Panc1 (cell line): ENCODE measurements around the gene TAS2R1. TPM values are rescaled to one million over a fixed set of nuclear protein-coding genes. Genes with fewer than 3 reads are reported as not detected.

Experiments
- ATAC-seq: fragments of 200-7000 bp; cut with Tn5 transposase; 2 replicates; pipeline ENCODE4 v1.9.1; 2020; ENCODE audit warnings: mild to moderate bottlenecking, moderate library complexity
- BruUV-seq: library from RNA; stranded (reverse); fragments of 400-500 nt; replicated peaks from 2 replicates; lab custom pipeline; 2021; lab: Mats Ljungman, UMichigan
- CTCF ChIA-PET: fragments of 300-600 bp; sonication (Branson Sonifier 250); formaldehyde crosslinking; loops from one replicate; lab custom pipeline; 2022; ENCODE audit warnings: antibody characterized with exemption; lab: Charles Lee
- POLR2A ChIA-PET: fragments of 300-600 bp; sonication (Branson Sonifier 250); formaldehyde crosslinking; loops from one replicate; lab custom pipeline; 2022; ENCODE audit warnings: antibody characterized with exemption; lab: Charles Lee
- DNase-seq: peaks from one replicate; pipeline ENCODE4 v3.0.0-alpha.2; 2010; ENCODE audit warnings: low read depth, low spot score
- H3K27ac ChIP-seq: 2 replicates; pipeline ENCODE4 v1.5.1; 2011; ENCODE audit warnings: mild to moderate bottlenecking, low read length, inconsistent platforms
- H3K27me3 ChIP-seq: fragments of 200-500 bp; sonication (Bioruptor generic); 2 replicates; pipeline ENCODE4 v1.6.0; 2014; ENCODE audit warnings: low read length, inconsistent platforms; ENCODE audit not compliant: control insufficient read depth, insufficient read depth
- H3K36me3 ChIP-seq: fragments of 200-500 bp; sonication (Bioruptor generic); 2 replicates; pipeline ENCODE4 v1.5.1; 2014; ENCODE audit warnings: inconsistent platforms, mild to moderate bottlenecking, low read length, moderate library complexity; ENCODE audit not compliant: control insufficient read depth, insufficient read depth
- H3K4me1 ChIP-seq: 2 replicates; pipeline ENCODE4 v1.5.1; 2011; ENCODE audit warnings: inconsistent platforms, mild to moderate bottlenecking, low read length, moderate library complexity; ENCODE audit not compliant: control insufficient read depth, insufficient read depth
- H3K4me3 ChIP-seq, 2 experiments: 2 replicates each; pipeline ENCODE4 v1.5.1; 2011 to 2012; ENCODE audit warnings: low read depth in 2 of 2, low read length in 2 of 2, mild to moderate bottlenecking in 2 of 2, inconsistent platforms in 1 of 2, moderate library complexity in 1 of 2
- H3K9me3 ChIP-seq: fragments of 200-500 bp; sonication (Bioruptor generic); 2 replicates; pipeline ENCODE4 v1.5.1; 2014; ENCODE audit warnings: low read depth, mild to moderate bottlenecking, inconsistent platforms, low read length, moderate library complexity; ENCODE audit not compliant: control insufficient read depth, insufficient read depth
- CTCF ChIP-seq: fragments of 450-650 bp; IDR thresholded peaks from 2 replicates; pipeline ENCODE4 v1.5.1; 2017; ENCODE audit warnings: mild to moderate bottlenecking
- POLR2AphosphoS5 ChIP-seq: IDR thresholded peaks from 2 replicates; pipeline ENCODE4 v1.6.1; 2012; ENCODE audit warnings: mild to moderate bottlenecking, low read depth, low read length, moderate library complexity
- SIN3A ChIP-seq: IDR thresholded peaks from 2 replicates; pipeline ENCODE4 v1.6.1; 2012; ENCODE audit warnings: low read depth, mild to moderate bottlenecking, low read length, moderate library complexity, borderline replicate concordance; ENCODE audit not compliant: insufficient read depth
- TCF7L2 ChIP-seq: IDR thresholded peaks from 2 replicates; pipeline ENCODE4 v1.6.1; 2011; ENCODE audit warnings: mild to moderate bottlenecking, low read depth, low read length, inconsistent platforms
- in situ Hi-C: cut with HindIII; loops from 2 replicates; pipeline ENCODE4 v1.10.0; 2016; ENCODE audit warnings: low sequenced_read_pairs, low pct_unique_long_range_greater_than_20kb
- intact Hi-C: fragments of 100-400 bp; cut with micrococcal nuclease; formaldehyde crosslinking; loops from one replicate; pipeline ENCODE4 v1.10.0; 2022; ENCODE audit not compliant: unreplicated experiment
- total RNA-seq: library from RNA; stranded (reverse); gene quantifications from one replicate; pipeline ENCODE4 v1.2.1, GENCODE V29; 2021; ENCODE audit not compliant: unreplicated experiment
- TF ChIP-seq, protein P1 (sequence below), 2 experiments: IDR thresholded peaks; 2 replicates each; pipeline ENCODE4 v1.6.1; 2011 to 2012; ENCODE audit warnings: low read depth in 2 of 2, control low read depth in 1 of 2, low read length in 1 of 2, mild to moderate bottlenecking in 1 of 2, moderate library complexity in 1 of 2; ENCODE audit not compliant: insufficient read depth in 1 of 2

TAS2R1 gene
- total RNA-seq, 1 experiment from 2014 or later = not detected

- H3K9me3 ChIP-seq = no peaks in the 10 kb centered on the region
- H3K27ac ChIP-seq = no peak overlapping the region
- no peak overlapping the region for H3K4me3 ChIP-seq
- in situ Hi-C loops = no loop called here
- H3K4me1 ChIP-seq = no peaks in the 10 kb centered on the region
- intact Hi-C loops = no loop called here
- POLR2A ChIA-PET = no interaction called here
- ATAC-seq (no peak), DNase-seq (no peak)
- H3K27me3 ChIP-seq = no peaks in the 10 kb centered on the region
- no peak for TF ChIP-seq CTCF
- no peak for TF ChIP-seq SIN3A
- no peak for TF ChIP-seq POLR2AphosphoS5
- TF ChIP-seq, protein P1, sequence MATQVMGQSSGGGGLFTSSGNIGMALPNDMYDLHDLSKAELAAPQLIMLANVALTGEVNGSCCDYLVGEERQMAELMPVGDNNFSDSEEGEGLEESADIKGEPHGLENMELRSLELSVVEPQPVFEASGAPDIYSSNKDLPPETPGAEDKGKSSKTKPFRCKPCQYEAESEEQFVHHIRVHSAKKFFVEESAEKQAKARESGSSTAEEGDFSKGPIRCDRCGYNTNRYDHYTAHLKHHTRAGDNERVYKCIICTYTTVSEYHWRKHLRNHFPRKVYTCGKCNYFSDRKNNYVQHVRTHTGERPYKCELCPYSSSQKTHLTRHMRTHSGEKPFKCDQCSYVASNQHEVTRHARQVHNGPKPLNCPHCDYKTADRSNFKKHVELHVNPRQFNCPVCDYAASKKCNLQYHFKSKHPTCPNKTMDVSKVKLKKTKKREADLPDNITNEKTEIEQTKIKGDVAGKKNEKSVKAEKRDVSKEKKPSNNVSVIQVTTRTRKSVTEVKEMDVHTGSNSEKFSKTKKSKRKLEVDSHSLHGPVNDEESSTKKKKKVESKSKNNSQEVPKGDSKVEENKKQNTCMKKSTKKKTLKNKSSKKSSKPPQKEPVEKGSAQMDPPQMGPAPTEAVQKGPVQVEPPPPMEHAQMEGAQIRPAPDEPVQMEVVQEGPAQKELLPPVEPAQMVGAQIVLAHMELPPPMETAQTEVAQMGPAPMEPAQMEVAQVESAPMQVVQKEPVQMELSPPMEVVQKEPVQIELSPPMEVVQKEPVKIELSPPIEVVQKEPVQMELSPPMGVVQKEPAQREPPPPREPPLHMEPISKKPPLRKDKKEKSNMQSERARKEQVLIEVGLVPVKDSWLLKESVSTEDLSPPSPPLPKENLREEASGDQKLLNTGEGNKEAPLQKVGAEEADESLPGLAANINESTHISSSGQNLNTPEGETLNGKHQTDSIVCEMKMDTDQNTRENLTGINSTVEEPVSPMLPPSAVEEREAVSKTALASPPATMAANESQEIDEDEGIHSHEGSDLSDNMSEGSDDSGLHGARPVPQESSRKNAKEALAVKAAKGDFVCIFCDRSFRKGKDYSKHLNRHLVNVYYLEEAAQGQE (IDR thresholded peaks at IDR 0.05; ENCODE audit: insufficient read depth in 1 of 2, low read depth in 2 of 2, low read length in 1 of 2) = no peak
- no peak for TF ChIP-seq TCF7L2
- CTCF ChIA-PET = no interaction called here
- H3K36me3 ChIP-seq = no peaks in the 10 kb centered on the region
- no TSS peak for BruUV-seq
Observed at GRCh38 chr5:9624196-9624947, 5.8 kb downstream of the TAS2R1 start.

DNA sequence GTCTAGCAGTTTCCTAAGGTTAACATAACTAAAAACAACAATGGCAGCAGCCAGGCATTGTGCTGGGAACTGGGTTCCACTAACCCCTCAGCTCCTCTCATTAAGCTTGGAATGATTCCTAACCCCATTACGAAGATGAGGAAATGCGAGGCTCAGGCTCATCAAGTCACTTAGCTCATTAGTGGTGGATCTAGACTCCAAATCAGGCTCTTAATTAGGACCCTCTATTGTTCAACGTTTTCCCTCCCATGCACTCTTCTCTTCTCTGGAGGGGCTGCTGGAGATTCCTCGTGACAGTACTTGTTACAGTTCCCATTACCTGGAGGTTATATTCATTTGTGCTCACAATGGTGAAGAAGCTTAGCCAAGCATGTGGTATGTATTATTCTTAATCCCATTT is 6.5 kb downstream of the TAS2R1 start:
- in situ Hi-C loops (no loop called here), intact Hi-C loops (no loop called here)
- H3K27ac ChIP-seq = no peak overlapping the region
- no peaks in the 10 kb centered on the region for H3K9me3 ChIP-seq
- no peaks in the 10 kb centered on the region for H3K4me1 ChIP-seq
- no peak overlapping the region for H3K4me3 ChIP-seq
- ChIA-PET CTCF (no interaction called here), POLR2A (no interaction called here)
- H3K27me3 ChIP-seq = no peaks in the 10 kb centered on the region
- no peak for ATAC-seq
- no peak for DNase-seq
- no peaks in the 10 kb centered on the region for H3K36me3 ChIP-seq
- no TSS peak for BruUV-seq
- TF ChIP-seq SIN3A (no peak), TCF7L2 (no peak), CTCF (no peak)
- TF ChIP-seq, protein P1 (IDR thresholded peaks at IDR 0.05; ENCODE audit: insufficient read depth in 1 of 2, low read depth in 2 of 2, low read length in 1 of 2) = no peak
